PC-3 (cell line): ENCODE data around the gene PALS1.

Source experiments
- EZH2 ChIP-seq: fragments of 300-600 bp; sonication (generic); IDR thresholded peaks from one replicate; pipeline ENCODE4 v1.6.1; 2017; ENCODE audit warnings: antibody characterized with exemption, mild to moderate bottlenecking, low read length; ENCODE audit not compliant: unreplicated experiment
- TF ChIP-seq, protein P1 (sequence below): fragments of 300-600 bp; sonication (generic); conservative IDR thresholded peaks from 2 replicates; pipeline ENCODE4 v1.5.1; 2017; ENCODE audit warnings: antibody characterized with exemption, low read depth, mild to moderate bottlenecking, low read length

DNA sequence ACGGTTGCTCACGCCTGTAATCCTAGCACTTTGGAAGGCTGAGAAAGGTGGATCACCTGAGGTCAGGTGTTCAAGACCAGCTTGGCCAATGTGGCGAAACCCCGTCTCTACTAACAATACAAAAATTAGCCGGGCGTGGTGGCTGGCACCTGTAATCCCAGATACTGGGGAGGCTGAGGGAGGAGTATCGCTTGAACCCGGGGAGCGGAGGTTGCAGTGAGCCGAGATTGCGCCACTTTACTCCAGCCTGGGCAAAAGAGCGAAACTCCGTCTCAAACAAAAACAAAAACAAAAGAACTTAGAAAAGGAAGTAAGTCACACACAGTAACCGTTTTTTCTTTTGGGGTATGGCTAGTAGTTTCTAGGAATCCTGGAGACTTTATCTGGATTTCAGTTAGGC is 1.7 kb upstream of the PALS1 start:
- TF ChIP-seq, protein P1, sequence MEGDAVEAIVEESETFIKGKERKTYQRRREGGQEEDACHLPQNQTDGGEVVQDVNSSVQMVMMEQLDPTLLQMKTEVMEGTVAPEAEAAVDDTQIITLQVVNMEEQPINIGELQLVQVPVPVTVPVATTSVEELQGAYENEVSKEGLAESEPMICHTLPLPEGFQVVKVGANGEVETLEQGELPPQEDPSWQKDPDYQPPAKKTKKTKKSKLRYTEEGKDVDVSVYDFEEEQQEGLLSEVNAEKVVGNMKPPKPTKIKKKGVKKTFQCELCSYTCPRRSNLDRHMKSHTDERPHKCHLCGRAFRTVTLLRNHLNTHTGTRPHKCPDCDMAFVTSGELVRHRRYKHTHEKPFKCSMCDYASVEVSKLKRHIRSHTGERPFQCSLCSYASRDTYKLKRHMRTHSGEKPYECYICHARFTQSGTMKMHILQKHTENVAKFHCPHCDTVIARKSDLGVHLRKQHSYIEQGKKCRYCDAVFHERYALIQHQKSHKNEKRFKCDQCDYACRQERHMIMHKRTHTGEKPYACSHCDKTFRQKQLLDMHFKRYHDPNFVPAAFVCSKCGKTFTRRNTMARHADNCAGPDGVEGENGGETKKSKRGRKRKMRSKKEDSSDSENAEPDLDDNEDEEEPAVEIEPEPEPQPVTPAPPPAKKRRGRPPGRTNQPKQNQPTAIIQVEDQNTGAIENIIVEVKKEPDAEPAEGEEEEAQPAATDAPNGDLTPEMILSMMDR, result no peak
- no peak for TF ChIP-seq EZH2
